ENCODE measurements around the gene NUPR2.

- TF ChIP-seq ZNF433 (tag by site-specific recombination; IDR thresholded peaks at IDR 0.05; ENCODE audit: low read depth), result no peak
- TF ChIP-seq CTCF (tag by site-specific recombination; IDR thresholded peaks at IDR 0.05), result peak; percentile 72
- TF ChIP-seq ZNF664 (tag by site-specific recombination; IDR thresholded peaks at IDR 0.05), result no peak
- TF ChIP-seq ZNF623 (tag by site-specific recombination; IDR thresholded peaks at IDR 0.05), result no peak
- TF ChIP-seq ZNF239 (tag by site-specific recombination; IDR thresholded peaks at IDR 0.05), result no peak
- no peak for TF ChIP-seq ZNF423 (tag by site-specific recombination; IDR thresholded peaks at IDR 0.05)
- TF ChIP-seq ZBTB8A (tag by site-specific recombination; IDR thresholded peaks at IDR 0.05), result no peak
- no peak for TF ChIP-seq ZBTB11 (tag by site-specific recombination; conservative IDR thresholded peaks at IDR 0.05; ENCODE audit: low read depth)
- TF ChIP-seq, protein P1, sequence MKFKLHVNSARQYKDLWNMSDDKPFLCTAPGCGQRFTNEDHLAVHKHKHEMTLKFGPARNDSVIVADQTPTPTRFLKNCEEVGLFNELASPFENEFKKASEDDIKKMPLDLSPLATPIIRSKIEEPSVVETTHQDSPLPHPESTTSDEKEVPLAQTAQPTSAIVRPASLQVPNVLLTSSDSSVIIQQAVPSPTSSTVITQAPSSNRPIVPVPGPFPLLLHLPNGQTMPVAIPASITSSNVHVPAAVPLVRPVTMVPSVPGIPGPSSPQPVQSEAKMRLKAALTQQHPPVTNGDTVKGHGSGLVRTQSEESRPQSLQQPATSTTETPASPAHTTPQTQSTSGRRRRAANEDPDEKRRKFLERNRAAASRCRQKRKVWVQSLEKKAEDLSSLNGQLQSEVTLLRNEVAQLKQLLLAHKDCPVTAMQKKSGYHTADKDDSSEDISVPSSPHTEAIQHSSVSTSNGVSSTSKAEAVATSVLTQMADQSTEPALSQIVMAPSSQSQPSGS (tag by site-specific recombination; IDR thresholded peaks at IDR 0.05; ENCODE audit: low read depth), result no peak
- no peak for TF ChIP-seq KLF16 (tag by site-specific recombination; IDR thresholded peaks at IDR 0.05)
- TF ChIP-seq, protein P2, sequence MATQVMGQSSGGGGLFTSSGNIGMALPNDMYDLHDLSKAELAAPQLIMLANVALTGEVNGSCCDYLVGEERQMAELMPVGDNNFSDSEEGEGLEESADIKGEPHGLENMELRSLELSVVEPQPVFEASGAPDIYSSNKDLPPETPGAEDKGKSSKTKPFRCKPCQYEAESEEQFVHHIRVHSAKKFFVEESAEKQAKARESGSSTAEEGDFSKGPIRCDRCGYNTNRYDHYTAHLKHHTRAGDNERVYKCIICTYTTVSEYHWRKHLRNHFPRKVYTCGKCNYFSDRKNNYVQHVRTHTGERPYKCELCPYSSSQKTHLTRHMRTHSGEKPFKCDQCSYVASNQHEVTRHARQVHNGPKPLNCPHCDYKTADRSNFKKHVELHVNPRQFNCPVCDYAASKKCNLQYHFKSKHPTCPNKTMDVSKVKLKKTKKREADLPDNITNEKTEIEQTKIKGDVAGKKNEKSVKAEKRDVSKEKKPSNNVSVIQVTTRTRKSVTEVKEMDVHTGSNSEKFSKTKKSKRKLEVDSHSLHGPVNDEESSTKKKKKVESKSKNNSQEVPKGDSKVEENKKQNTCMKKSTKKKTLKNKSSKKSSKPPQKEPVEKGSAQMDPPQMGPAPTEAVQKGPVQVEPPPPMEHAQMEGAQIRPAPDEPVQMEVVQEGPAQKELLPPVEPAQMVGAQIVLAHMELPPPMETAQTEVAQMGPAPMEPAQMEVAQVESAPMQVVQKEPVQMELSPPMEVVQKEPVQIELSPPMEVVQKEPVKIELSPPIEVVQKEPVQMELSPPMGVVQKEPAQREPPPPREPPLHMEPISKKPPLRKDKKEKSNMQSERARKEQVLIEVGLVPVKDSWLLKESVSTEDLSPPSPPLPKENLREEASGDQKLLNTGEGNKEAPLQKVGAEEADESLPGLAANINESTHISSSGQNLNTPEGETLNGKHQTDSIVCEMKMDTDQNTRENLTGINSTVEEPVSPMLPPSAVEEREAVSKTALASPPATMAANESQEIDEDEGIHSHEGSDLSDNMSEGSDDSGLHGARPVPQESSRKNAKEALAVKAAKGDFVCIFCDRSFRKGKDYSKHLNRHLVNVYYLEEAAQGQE (tag by site-specific recombination; IDR thresholded peaks at IDR 0.05), result no peak
- TF ChIP-seq ZBTB17 (tag by site-specific recombination; IDR thresholded peaks at IDR 0.05), result peak; percentile 67
- no peak for TF ChIP-seq ZBTB7A (tag by site-specific recombination; IDR thresholded peaks at IDR 0.05; ENCODE audit: low read depth)
- no peak for TF ChIP-seq ZFP41 (tag by site-specific recombination; IDR thresholded peaks at IDR 0.05; ENCODE audit: borderline replicate concordance)
These were observed 41.8 kb downstream of the NUPR2 start for GRCh38 chr7:56074371-56074791.
